Globus pallidus (tissue), 1 donor: Measurements from ENCODE around the gene PSMA6.
"Not testable (repeated sequence)": the region's sequence is repeated elsewhere in the genome, so short reads cannot be mapped to it uniquely, and the experiment has no call there.

Source experiments
- DNase-seq: peaks from one replicate; pipeline ENCODE4 v3.0.0-alpha.2; 2015; ENCODE audit warnings: low spot score

The PSMA6 gene

DNA sequence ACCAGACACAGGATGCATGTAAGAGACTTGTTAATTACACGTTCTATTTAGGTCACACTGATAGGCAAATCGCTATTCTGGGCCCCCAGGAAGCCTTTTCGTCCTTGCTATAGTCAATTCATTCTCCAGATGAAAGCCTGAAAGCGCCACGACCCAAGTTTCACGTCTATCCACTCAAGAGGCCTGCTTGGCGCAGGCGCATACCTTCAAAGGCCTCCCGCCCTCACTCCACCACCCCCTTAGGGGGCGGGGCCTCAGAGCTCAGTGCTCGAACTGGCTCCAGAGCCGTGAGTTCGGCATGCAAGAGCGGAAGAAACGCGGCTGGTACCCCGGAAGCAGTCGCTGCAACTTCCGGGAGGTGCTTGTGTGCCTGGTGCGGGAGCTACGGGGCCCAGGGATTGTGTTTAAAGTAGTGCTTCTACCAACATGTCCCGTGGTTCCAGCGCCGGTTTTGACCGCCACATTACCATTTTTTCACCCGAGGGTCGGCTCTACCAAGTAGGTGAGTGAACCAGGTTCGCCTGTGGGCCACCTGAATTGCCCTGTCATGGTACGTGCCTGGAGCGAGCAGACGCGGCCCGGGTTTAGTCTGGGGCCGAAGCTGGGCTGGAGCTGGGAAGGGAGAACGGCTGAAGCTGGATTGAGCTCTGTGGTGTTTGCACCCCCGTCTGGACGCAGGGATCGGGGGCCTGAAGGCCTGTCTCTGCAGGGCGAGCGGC lies at the start of gene PSMA6:
Gene PSMA6 (plus strand): TSS at position 332 of the 719 bp plus-strand sequence. CDS start 95 bp downstream, at position 427.
- peak; percentile 99 for DNase-seq

DNA sequence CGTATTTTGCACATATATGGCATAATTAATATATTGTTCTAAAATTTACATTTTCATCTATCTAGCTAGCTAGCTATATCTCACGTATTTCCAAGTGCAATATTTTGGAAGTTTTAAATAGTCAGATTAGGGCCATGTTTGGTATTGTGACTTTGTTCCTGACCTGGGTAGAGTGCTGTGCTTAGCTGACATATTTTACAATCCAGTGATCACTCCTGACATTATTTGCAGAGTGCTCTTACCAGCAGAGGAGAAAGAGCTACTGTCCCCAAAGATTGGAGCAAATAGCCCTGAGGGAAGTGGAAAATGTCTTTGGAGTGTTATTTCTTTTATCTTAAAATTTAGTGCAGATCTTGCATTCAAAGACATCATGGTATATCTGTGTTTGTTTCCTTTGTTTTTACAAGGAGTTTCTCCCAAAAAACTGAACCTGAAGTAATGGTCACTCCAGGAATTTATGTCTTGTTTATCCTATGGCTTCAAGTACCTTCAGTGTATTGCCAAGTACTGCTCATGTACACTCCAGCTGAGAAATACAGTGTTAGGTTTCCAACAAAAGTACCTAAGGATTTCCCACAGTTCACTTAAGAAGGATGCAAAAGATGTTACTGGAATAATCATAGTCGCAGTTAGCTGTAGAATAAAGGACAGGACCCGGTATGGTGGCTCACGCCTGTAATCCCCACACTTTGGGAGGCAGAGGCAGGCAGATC lies 49.4 kb upstream of the PSMA6 start:
- DNase-seq = no peak

DNA sequence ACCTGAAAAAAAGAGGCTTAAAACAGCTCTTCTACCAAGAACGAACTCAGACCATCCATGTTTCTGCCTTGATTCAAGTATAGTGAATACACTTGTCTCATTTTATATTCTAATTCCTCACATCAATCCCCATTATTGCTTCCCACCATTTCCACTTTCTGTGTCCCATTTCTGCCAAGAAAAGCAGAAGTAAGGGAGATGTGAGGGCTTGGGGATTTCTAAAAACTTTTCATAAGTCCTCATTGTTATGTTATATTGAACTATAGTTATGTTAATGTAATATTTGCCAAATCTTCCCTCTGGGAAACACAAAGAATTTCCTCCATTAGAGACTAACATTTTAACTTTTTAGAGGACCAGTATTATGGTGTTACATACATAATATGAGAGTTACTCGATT lies 48.2 kb upstream of the PSMA6 start:
- DNase-seq = no peak

DNA sequence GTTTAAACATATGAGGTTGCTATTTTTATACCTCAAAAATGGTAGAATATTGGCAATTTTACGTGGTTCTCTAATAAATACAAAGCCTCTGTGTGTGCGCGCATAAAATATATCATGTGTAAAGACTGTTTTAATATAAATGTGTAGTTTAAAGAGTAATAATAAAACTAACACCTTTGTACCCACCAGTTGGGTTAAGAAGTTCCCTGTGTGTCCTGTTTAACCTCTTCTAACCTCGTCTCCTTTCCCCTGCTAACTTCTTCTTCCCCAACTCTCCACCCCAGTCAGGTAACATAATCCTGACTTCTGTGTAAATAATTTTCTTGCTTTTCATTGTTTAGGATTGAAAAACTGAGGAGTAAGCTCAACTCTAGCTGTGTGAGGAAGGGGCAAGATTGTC lies 47.6 kb upstream of the PSMA6 start:
- no peak for DNase-seq

DNA sequence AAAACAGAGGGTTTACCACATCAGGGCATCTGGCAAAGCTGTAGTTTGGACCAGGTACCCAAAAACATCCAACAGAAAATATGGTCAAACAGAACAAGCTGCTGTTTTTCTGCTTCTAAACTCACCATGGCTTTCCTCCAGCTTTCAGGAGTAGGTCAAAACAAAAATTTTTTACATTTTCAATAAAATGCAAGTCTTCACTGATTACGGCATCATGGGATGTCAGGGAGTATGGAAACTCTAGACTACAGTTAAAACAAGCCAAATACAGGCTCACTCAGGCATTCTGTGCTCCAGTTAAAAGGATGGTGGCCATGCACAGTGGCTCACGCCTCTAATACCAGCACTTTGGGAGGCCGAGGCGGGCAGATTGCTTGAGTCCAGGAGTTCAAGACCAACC lies 47.1 kb upstream of the PSMA6 start:
- DNase-seq = no peak

DNA sequence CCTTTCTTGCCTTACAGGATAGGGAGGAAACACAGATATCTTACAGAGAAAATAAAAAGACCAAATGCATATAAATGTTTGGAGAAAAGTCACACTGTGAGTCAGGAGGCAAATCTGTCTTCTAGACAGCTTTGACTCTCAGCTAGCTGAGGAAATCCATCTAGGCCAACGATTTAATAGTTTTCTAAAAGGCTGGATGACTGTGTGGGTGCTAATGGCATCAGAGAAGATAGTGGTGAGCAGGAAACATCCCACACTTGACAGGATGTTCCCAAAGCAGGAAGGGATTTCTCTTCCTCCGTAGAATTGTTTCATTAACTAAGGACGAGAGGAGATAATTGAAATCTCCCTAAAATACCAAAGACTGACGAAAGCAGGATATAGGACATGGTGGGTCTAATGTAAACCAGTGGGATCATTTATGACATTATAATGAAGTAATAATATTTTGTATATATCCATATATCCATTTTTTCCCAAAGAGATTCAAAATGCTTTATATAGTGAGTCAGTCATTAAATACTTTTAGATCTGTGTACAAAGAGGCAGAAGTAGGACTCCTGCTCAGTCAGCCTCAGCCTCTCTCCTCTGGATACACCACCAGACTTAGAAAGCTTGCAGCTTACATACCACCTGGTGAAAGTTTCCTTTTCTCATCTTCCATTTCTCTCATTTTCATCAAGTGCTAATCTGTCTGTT lies 44.3 kb upstream of the PSMA6 start:
- DNase-seq = no peak

DNA sequence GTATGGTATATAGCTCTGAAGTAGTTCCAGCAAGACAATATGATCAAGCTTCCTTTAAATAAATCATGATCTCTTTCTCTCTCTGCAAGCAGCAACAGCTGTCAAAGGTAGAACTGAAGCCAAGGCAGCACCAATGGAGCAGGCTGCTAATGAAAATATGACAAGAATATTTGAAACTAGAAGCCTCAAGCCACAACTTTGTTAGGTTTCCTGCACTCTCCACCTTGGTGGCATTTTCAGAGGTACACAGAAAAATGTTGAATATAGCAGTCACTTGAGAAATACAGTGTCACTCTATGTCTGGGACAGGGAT lies 43.8 kb upstream of the PSMA6 start:
- DNase-seq = no peak

DNA sequence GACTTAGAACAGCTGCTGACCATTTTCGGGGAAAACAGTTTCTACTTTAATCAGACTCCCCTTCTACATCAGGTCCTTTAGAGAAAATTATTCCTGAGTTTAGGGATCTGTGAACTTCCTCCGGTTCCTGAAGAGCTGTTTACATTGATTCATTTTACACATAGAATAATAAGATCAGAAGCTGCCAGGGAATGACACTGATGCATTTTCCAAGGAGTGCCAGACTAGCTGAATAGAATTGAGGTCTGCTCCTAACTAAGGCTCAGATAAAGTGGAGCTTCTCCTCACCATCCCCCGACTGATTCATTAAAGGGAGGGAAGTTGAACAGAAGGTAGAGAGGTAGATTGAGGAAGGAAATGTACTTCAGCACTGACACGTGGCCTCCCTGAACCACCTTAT lies 41.9 kb upstream of the PSMA6 start:
- no peak for DNase-seq

DNA sequence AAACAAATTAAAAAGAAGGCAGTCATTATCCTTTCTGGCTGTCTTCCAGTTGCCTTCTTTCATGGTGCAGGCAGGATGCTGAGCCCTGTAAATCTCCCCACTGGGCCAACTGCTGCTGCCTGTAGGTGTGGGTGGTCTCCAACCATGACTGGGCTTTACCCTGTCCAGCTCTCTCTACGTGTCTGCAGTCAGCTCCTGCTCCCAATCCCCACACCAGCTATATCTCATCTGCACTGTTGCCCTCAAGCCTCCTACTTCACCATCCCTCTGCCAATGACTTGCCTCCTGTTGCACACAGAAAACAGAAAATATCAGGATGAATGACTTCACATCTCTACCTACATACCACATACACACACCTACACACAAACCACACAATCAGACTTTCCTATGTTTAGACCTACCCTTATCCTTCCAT lies 39.7 kb upstream of the PSMA6 start:
- DNase-seq = no peak

DNA sequence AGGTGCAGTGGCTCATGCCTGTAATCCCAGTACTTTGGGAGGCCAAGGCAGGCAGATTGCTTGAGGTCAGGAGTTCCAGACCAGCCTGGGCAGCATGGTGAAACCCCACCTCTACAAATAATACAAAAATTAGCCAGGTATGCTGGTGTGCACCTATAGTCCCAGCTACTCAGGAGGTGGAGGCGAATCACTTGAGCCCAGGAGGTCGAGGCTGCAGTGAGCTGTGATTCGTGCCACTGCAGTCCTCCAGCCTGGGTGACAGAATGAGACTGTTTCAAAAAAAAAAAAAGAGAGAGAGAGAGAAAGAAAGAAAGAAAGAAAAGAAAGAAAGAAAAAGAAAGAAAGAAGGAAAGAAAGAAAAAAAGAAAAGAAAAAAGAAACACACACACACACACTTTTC lies 39.1 kb upstream of the PSMA6 start:
- not testable (repeated sequence) for DNase-seq

DNA sequence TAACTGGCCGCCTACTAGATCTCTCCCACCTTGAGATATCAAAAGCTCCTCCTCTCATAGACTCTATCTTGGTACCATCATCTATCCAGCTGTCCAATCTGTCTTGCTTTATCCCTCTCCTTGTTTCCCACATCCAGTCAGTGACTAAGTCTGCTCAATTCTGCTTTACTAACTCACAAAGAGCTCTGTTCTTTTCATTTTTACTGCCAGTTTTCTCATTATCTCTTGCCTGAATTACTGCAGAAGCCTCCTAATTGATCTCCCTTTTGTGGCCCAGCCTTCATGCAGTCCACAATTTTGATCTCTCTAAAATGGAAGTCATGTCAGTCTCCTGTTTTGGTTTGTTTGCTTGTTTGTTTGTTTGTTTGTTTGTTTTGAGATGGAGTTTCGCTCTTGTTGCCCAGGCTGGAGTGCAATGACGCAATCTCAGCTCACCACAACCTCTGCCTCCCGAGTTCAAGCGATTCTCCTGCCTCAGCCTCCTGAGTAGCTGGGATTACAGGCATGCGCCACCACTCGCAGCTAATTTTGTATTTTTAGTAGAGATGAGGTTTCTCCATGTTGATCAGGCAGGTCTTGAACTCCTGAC lies 38.1 kb upstream of the PSMA6 start:
- DNase-seq = not testable (repeated sequence)

DNA sequence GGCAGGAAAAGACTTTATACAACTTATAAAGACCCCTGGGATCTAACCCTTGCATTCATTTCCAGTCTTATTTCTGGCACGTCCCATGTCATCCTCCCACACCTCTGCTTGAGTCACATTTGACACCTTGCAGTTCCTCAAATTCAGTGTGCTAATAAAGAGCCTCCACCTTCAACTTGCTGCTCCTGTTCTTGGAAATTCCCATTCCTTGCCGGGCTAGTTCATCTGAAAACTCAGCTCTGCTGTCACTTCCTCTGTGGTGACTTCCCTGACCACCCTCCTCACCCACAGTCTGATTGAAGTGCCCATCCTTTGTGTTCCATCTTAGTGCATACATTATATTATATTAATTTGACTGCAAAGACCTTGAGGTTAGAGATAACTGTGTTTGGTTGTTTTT lies 37.4 kb upstream of the PSMA6 start:
- DNase-seq = no peak

DNA sequence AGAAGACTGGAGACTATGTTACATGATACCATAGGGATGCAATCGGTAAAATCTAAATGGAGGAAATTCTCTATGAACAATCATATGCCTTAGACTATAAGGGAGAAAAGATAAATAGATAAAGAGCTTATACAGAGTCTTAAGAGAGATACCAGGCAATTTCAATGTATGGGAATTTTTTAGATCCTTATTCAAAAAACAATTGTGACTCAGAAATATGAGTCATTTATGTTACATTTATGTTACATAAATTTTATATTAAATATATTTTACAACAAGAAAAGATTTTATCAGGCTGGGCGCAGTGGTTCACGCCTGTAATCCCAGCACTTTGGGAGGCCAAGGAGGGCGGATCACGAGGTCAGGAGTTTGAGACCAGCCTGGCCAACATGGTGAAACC lies 36.5 kb upstream of the PSMA6 start:
- DNase-seq = no peak

DNA sequence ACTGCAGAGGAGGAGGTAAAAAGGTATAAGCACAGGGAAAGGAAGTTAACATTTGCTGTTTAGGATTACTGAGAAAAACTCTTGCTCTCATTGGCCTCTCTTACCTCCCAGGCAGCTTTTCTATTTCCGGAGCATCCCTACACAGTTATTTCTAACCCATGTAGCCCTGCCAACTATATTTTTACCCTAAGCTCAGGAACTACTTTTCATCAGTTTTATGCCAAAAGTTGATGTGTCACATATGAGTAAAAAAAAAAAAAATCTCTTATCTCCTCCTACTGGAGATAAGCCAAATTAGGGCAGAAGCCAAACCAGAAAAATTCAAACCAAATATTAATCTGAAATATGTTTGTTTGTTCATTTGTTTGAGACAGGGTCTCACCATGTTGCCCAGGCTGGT lies 34.4 kb upstream of the PSMA6 start:
- no peak for DNase-seq

DNA sequence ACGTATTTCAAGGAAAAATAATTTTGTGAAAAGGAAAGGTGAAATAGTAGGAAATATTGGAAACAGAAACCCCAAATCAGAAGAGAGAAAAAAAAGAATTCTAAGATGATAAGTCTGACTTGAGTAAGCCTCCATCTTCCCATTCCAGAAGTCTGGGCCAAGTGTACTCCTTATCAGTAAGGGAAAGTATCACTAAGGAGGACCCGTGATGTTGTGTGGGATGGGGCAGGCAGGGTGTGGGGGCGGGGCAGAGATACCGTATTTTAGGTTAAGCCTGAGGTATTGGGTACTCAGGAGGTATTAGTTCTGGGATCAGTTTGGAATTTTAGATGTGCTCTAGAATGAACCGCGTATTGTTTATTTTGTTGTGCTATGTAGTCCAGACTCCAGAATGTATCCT lies 33.8 kb upstream of the PSMA6 start:
- DNase-seq = no peak

DNA sequence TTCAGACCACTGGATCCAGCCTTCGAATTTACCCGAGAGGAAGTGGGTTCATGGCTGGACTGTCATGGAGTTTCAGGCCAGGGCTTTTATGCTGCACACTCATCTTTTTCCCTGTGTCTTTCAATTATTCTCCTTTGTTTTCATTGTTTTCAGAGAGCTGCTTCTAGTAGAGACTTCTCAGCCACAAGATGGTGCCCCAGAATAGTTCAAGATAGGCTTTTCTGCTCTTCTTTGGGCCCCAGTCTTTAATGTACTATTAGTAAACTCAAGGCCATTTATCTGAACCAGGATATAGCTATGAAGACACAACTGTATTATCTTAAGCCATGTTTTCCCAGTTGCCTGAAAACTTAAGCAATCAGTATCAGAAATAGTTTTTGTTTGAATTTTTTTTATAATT lies 30.4 kb upstream of the PSMA6 start:
- DNase-seq = peak; percentile 30

DNA sequence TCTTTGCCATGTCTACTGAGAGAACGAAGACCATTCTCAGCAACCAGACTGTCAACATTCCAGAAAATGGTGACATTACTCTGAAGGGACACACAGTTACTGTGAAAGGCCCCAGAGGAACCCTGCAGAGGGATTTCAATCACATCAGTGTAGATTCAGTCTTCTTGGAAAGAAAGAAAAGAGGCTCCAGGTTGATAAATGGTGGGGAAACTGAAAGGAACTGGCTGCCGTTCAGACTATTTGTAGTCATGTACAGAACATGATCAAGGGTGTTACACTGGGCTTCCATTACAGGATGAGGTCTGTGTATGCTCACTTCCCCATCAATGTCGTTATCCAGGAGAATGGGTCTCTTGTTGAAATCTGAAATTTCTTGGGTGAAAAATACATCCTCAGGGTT lies 29.7 kb upstream of the PSMA6 start:
- no peak for DNase-seq

DNA sequence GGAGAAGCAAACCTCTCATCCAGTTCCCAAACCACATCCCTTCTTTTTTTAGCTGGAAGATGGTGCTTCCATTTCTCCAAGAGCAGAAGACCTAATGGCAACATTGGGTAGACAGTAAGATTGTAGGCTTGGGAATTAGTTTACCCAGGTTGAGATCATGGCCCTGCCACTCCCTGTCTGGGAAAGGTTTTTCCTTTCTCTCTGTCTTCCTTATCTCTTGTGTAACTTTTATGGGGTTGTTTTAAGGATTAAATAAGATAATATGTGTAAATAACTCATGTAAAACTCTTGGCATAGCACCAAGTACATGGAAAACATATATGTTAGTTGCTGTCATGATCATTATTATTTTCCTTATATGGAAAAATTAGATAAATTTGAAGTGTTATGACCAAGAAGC lies 23.2 kb upstream of the PSMA6 start:
- DNase-seq = no peak

DNA sequence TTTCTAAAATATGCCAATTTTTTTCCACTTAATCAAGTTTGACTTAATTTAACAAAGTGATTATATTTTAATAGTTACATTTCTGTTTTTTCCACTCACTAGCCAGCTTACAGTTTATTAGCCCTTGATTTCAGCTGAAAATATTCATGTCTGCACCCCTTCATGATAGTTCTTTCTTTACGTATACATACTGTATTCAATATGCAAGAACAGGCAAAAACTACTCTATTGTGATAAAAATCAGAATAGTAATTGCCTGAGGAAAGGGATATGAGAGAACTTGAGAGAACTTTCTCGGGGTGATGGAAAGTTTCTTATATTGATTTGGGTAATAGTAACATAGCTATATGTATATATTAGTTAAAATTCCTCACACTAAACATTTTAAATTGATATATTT lies 17.4 kb upstream of the PSMA6 start:
- no peak for DNase-seq

DNA sequence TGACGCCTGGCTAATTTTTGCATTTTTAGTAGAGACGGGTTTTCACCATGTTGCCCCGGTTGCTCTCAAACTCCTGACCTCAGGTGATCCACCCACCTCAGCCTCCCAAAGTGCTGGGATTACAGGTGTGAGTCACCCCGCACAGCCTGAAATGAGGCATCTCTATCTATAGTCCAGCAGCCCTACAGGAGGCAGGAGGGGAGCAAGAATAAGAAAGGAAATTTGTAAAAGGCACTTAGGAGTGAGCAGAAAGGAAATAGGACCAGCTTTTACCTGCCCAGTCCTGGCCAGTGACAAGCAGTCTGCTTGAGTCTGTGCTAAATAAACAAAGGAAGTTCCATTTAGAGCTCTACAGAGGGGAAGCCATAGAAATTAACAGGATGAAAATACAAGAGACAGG lies 15.0 kb upstream of the PSMA6 start:
- DNase-seq = no peak

DNA sequence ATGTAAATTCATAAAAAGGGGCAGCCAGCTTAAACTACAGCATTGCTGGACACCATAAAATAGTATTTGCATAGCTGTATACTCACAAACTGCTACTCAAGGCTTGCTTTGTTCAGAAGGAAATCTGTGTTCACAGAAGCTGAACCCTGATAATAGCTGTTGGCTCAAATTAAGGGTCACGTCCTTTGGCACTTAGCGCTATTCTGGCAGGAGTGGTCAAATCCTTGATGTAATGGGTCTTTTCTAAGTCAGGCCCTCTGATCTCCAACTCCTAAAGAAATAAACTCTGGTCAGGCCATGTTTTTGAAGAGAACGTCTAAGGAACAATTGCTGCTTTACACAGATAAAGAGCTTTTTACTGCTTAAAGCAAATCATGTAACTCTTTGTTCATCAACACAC lies 12.8 kb upstream of the PSMA6 start:
- DNase-seq = no peak

DNA sequence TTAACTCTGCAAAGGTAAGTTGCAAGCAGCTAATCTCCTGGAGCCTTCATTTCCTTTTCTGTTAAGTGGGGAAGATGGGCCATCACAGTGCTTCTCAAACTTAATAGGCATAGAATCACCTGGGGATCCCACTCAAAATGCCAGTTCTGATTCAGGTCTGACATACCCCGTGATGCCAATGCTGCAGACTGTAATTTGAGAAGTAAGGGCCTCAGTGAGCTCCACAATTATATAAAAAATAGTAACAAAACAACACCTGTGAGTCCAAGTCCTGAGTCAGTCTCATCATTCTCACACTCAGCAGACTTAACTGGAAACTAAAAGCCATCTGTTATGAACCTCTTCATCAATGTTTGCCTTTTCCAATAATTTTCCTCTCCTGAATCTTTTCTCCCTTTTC lies 10.8 kb upstream of the PSMA6 start:
- DNase-seq = no peak

DNA sequence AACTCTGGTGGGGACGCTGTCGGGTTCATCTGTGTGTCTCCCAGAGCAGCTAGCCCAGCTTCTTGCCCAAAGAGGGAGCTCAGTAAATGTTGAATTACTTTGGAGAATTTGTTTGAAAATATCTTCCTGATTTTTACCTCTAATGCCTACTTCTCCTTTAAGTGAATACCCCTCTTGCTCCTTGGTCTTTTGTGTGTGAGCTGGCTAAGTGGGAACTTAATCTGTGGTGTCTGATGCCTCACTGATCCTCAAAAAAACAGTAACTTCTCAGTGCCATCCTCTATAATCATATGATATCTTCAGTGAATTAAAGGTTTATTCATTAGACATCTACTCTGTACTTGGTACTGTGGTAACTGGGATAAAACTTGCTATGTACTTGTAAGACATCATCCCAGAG lies 7.7 kb upstream of the PSMA6 start:
- no peak for DNase-seq
